ENCODE measurements around the gene PCCA.
"Not testable (repeated sequence)": the region's sequence is repeated elsewhere in the genome, so short reads cannot be mapped to it uniquely, and the experiment has no call there.

PCCA gene

GRCh38 chr13:100197591-100198365, 108.9 kb downstream of the PCCA start:
- DNase-seq, result no peak

DNA sequence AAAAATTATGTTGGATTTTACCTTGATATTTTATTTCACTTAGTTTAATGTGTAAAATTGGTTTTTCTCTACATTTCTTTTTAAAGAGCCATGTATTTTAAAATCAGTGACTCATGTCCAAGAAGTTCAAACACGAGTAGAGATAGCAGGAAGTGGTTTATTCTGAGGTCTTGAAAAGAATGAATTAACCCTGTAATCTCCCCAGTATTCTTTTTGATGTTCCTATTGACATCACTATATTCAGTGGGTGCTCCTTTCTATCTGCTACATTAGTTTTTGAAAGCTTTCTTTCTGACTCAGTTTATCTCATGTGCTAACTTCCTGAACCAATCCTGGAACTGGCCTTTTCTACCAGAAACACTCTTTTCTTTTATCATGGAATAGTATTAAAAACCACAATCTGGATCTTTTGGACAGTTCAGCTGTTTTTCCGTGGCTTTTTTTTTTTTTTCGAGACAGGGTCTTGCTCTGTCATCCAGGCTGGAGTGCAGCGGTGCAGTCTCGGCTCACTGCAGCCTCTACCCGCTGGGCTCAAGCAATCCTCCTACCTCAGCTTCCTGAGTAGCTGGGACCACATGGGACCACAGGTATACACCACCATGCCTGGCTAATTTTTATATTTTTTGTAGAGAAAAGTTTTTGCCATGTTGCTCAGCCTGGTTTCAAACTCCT, 114.9 kb downstream of the PCCA start:
- DNase-seq, result no peak

- DNase-seq, result no peak
Observed at GRCh38 chr13:100208002-100208401, 119.1 kb downstream of the PCCA start.

GRCh38 chr13:100208626-100209025, 119.7 kb downstream of the PCCA start:
- no peak for DNase-seq

GRCh38 chr13:100209857-100210825, 121.2 kb downstream of the PCCA start:
- no peak for DNase-seq

GRCh38 chr13:100211016-100211710, 122.3 kb downstream of the PCCA start:
- DNase-seq, result no peak

- DNase-seq, result no peak
Observed at GRCh38 chr13:100212904-100213553, 124.1 kb downstream of the PCCA start.

DNA sequence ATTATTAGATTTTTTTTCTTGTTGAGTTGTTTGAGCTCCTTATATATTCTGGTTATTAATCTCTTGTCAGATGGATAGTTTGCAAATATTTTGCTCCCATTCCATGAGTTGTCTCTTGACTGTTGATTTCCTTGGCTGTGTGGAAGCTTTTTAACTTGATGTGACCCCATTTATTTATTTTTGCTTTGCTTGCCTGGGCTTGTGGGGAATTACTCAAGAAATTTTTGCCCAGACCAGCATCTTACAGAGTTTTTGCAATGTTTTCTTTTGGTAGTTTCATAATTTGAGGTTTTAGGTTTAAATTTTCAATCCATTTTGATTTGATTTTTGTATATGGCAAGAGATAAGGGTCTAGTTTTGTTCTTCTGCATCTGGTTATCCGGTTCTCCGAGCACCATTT, 124.7 kb downstream of the PCCA start:
- no peak for DNase-seq

DNA sequence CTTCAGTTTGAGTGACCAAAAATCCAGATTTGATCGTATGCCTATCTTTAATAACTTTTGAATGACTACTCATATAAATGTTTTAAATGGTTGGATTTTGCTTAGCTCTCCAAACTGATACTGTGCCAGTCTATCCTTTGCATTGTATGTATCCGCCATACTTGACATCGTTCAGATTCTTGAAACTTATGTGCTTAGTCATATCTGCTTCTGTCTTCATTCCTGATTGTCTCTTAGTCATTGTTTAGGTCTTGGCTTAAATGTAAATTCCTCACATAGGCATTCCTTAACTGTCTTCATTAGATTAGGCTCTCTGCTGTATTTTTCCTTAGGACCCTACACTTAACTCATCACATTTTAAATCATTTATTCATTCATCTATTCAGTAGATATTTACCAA, 126.0 kb downstream of the PCCA start:
- no peak for DNase-seq

- DNase-seq, result no peak
Observed at GRCh38 chr13:100221166-100221565, 132.3 kb downstream of the PCCA start.

GRCh38 chr13:100223966-100224530, 135.2 kb downstream of the PCCA start:
- not testable (repeated sequence) for DNase-seq

DNA sequence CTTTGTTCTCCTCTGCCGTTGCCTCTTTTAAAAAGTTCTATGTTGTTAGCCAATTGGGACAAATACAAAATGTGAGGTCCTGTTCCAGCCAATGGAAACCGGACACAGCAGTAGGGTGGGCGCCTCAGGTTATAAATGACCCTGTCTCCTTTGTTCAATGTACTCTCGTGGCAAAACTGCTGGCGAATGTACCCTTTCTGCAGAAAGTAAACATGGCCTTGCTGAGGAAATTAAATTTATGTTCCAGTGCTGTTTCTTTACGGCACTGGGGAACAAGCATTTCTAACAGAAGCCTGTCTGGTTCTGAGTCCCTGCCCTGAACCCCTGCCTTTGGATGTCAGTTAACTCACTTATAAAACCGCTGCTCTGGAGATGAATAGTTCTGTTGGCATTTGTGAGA, 140.7 kb downstream of the PCCA start:
- DNase-seq, result no peak

DNA sequence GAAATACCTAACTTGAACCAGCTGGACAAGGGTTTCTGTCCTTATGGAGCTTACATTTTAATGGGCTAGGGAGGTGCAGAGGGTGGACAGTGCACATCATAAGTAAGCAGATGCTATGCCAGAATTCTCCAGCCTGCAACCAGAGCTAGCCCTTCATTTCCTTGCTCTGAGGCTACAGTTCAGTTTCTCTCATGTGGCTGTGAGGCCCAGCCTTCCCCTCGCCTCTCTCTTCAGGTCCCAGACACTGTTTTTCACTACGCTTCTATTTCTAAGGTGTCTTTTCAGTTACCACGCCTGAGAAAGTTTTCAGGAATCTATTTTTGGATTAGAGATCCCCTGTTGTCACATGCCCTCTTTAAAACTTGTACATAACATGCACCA, 141.9 kb downstream of the PCCA start:
- DNase-seq, result no peak

- no peak for DNase-seq
Observed at GRCh38 chr13:100231176-100231575, 142.3 kb downstream of the PCCA start.

- no peak for DNase-seq
Observed at GRCh38 chr13:100234006-100234405, 145.1 kb downstream of the PCCA start.

GRCh38 chr13:100234524-100235136, 145.7 kb downstream of the PCCA start:
- no peak for DNase-seq

DNA sequence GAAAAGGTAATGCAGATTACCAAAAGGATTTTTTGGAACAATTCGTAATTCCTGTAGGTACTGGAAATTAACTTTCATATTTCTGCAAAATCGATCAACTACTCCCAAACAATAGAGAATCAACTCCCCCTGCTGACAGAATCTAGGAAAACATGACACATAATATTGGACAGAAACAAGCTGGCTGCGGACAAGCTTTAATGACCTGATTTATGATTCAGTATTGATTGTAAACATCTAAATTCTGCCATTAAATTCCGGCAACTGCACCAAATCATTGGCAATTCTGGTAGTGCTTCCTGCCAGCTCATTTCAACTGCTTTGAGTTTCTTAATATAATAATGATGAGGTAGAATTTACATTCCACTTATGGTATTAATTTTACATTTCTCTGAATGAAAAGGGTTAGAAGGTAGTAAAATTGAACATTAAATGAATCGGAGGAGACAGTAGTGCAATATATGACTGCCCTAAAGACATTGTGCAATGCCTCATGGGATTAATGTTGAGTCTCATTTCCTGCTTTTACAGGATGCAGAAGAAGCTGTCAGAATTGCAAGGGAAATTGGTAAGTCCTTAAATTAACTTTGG, 146.5 kb downstream of the PCCA start:
- no peak for DNase-seq

DNA sequence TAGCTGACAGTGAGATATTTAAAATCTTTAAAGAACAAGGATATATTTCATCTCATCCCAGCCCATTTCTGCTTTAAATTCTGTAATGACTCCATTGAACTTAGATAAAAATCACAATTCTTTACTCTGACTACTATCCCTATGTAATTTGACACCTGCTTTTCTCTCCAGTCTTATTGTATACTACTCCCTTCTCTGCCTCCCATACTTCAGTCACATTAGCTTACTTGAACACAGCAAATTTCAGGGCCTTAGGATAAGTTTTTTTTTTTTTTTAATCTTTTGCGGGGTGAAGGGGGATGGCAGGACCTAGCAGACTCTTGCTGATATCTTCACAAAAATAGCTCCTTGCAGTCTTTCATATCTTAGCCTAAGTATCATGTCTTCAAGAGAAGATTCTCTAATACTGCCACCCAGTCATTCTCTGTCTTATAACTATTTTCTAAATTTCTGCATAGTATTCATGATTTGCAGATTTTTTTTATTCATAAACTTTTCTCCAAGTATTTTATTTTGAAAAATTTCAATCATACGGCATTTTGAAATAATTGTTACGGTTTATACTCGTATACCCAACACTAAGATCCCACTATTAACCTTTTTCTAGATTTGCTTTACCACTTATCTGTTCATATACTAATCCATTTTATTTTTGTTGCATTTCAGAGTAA, 151.4 kb downstream of the PCCA start:
- DNase-seq, result no peak

DNA sequence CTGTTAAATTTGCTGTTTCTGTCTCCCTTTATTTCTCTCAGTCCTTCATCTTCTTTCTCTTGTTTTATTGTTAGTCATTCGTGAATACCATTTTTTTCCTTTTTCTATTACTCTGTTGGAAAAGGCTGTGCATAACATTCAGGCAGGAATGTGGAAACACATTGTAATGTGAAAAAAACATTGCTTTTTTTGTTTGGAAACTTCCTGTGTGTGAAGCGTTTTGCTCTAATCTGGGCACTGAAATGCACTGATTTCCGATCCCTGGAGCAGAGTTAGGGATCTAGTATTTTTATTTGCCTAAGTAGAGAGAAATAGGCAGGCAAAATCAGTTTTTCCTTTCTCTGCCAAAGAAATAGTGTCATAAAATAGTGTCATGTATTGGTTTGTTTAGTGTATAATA, 155.5 kb downstream of the PCCA start:
- no peak for DNase-seq

DNA sequence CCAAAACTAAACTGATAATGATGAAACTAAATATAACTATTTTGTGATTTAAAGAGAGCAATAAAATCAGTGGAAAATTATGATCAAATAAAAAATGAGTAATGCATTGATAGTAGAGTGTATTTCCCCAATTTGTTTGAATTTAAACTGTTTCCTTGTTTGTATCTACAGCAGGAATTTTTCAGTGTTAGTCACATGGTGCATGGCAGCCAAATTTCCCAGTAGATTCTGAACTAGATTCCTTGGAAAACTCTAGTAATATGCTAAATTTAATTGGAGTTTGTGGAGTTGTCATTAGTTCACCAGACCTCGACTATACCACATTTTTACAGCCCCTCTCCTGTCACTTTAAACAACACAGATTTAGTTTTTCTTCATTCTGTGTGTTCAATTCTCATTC, 156.2 kb downstream of the PCCA start:
- DNase-seq, result no peak
